HepG2 (cell line): ENCODE results near the gene MIDN. TPM values are rescaled to one million over a fixed set of nuclear protein-coding genes. Genes with fewer than 3 reads are reported as not detected.

Experiments used
- ATF7-NPFF ChIP-seq: sonication (generic); formaldehyde crosslinking; IDR thresholded peaks from 2 replicates; pipeline ENCODE4 v1.8.1; 2023; ENCODE audit warnings: mild to moderate bottlenecking, low read depth, missing genetic modification reagents, moderate library complexity
- GFI1 ChIP-seq: sonication (generic); formaldehyde crosslinking; IDR thresholded peaks from 2 replicates; pipeline ENCODE4 v1.5.0; 2020; ENCODE audit warnings: missing genetic modification reagents, mild to moderate bottlenecking, borderline replicate concordance
- HDAC1 ChIP-seq: sonication (generic); formaldehyde crosslinking; IDR thresholded peaks from 2 replicates; pipeline ENCODE4 v1.5.1; 2020; ENCODE audit warnings: mild to moderate bottlenecking, missing genetic modification reagents
- MED8 ChIP-seq: sonication (generic); formaldehyde crosslinking; IDR thresholded peaks from 2 replicates; pipeline ENCODE4 v1.8.1; 2023; ENCODE audit warnings: mild to moderate bottlenecking, missing genetic modification reagents; ENCODE audit not compliant: insufficient replicate concordance
- MXD1 ChIP-seq: sonication (generic); formaldehyde crosslinking; IDR thresholded peaks from 2 replicates; pipeline ENCODE4 v1.4.0; 2020; ENCODE audit warnings: mild to moderate bottlenecking, missing genetic modification reagents
- MXD3 ChIP-seq: IDR thresholded peaks from 2 replicates; pipeline ENCODE4 v1.6.1; 2016; ENCODE audit warnings: mild to moderate bottlenecking, missing biosample characterization, missing genetic modification reagents
- SMAD3 ChIP-seq: sonication (generic); formaldehyde crosslinking; IDR thresholded peaks from 2 replicates; pipeline ENCODE4 v1.4.0; 2020; ENCODE audit warnings: missing genetic modification reagents
- STAT6 ChIP-seq: sonication (generic); formaldehyde crosslinking; IDR thresholded peaks from 2 replicates; pipeline ENCODE4 v1.4.0; 2020; ENCODE audit warnings: missing genetic modification reagents, mild to moderate bottlenecking, borderline replicate concordance
- YY1 ChIP-seq: IDR thresholded peaks from 2 replicates; pipeline ENCODE4 v1.6.1; 2011; ENCODE audit warnings: low read length, low read depth, moderate library complexity, mild to moderate bottlenecking; ENCODE audit not compliant: insufficient read depth, insufficient replicate concordance
- ZFY ChIP-seq: sonication (generic); formaldehyde crosslinking; IDR thresholded peaks from 2 replicates; pipeline ENCODE4 v1.4.0; 2020; ENCODE audit warnings: missing genetic modification reagents
- ZNF33B ChIP-seq: sonication (generic); formaldehyde crosslinking; IDR thresholded peaks from 2 replicates; pipeline ENCODE4 v1.5.1; 2020; ENCODE audit warnings: mild to moderate bottlenecking, missing genetic modification reagents
- ZNF414 ChIP-seq: sonication (generic); formaldehyde crosslinking; IDR thresholded peaks from 2 replicates; pipeline ENCODE4 v1.5.0; 2020; ENCODE audit warnings: missing genetic modification reagents
- ZNF530 ChIP-seq: sonication (generic); formaldehyde crosslinking; IDR thresholded peaks from 2 replicates; pipeline ENCODE4 v1.5.0; 2020; ENCODE audit warnings: low read depth, mild to moderate bottlenecking, missing genetic modification reagents
- ZNF543 ChIP-seq: sonication (generic); formaldehyde crosslinking; IDR thresholded peaks from 2 replicates; pipeline ENCODE4 v1.4.0; 2020; ENCODE audit warnings: mild to moderate bottlenecking, missing genetic modification reagents
- ZNF687 ChIP-seq: sonication (generic); formaldehyde crosslinking; IDR thresholded peaks from 2 replicates; pipeline ENCODE4 v1.5.1; 2020; ENCODE audit warnings: mild to moderate bottlenecking, missing genetic modification reagents, moderate library complexity
- ZNF709 ChIP-seq: sonication (generic); formaldehyde crosslinking; IDR thresholded peaks from 2 replicates; pipeline ENCODE4 v1.5.0; 2020; ENCODE audit warnings: mild to moderate bottlenecking, missing genetic modification reagents
- ZNF772 ChIP-seq: sonication (generic); formaldehyde crosslinking; IDR thresholded peaks from 2 replicates; pipeline ENCODE4 v1.5.0; 2020; ENCODE audit warnings: mild to moderate bottlenecking, missing genetic modification reagents
- ZNF883 ChIP-seq: sonication (generic); formaldehyde crosslinking; IDR thresholded peaks from 2 replicates; pipeline ENCODE4 v1.5.1; 2020; ENCODE audit warnings: mild to moderate bottlenecking, missing genetic modification reagents; ENCODE audit errors: not compliant biosample characterization
- ZSCAN22 ChIP-seq: sonication (generic); formaldehyde crosslinking; IDR thresholded peaks from 2 replicates; pipeline ENCODE4 v1.4.0; 2020; ENCODE audit warnings: mild to moderate bottlenecking, missing genetic modification reagents
- ZSCAN25 ChIP-seq: sonication (generic); formaldehyde crosslinking; IDR thresholded peaks from 2 replicates; pipeline ENCODE4 v1.8.0; 2022; ENCODE audit warnings: mild to moderate bottlenecking, missing genetic modification reagents
- polyA plus RNA-seq, 8 experiments: library from polyadenylated mRNA; depleted of rRNA in 3 of 8; stranded (reverse) in 7 of 8; unstranded in 1 of 8; fragments of >200 nt; fragmentation: Illumina TruSeq in 4 of 8; extraction: Trizol in 4 of 8; gene quantifications; 2 replicates each; pipeline versions ENCODE4 v1.2.1 to v1.2.3, GENCODE V29; 2011 to 2016; ENCODE audit warnings: low read depth in 4 of 8, missing spikeins in 1 of 8, mixed read lengths in 1 of 8; ENCODE audit not compliant: insufficient read depth in 1 of 8
- total RNA-seq, 5 experiments: library from RNA; depleted of rRNA; stranded (reverse); fragments of >200 nt; fragmentation: Illumina TruSeq; extraction: Trizol; gene quantifications; 2 replicates each; pipeline ENCODE4 v1.2.3, GENCODE V29; 2016; ENCODE audit warnings: low read depth in 1 of 5

The MIDN gene
- total and polyA plus RNA-seq, 2 of the 13 experiments (the other 11 are each of a cell fraction or from before 2014, with no cell fraction given), result 8.4 to 18.0 TPM

- TF ChIP-seq MXD3 (CRISPR knock-in tag) (peak; percentile 50; the same call in 1 of the 2 replicates), SMAD3 (CRISPR knock-in tag) (0 out of 2 replicates have a peak, but pooled peaks have one; percentile 43), ZNF709 (0 out of 2 replicates have a peak, but pooled peaks have one; percentile 69), ZNF33B (no peak), ZSCAN25 (CRISPR knock-in tag) (no peak), ZSCAN22 (CRISPR knock-in tag) (0 out of 2 replicates have a peak, but pooled peaks have one; percentile 43), YY1 (peak; percentile 99), HDAC1 (CRISPR knock-in tag) (peak; percentile 75), ZNF414 (CRISPR knock-in tag) (peak; percentile 53; the same call in 1 of the 2 replicates), MXD1 (CRISPR knock-in tag) (peak; percentile 34; the same call in 1 of the 2 replicates), MED8 (CRISPR knock-in tag) (no peak), ZNF883 (CRISPR knock-in tag) (peak; percentile 33), ZFY (CRISPR knock-in tag) (peak; percentile 60; the same call in 1 of the 2 replicates), ZNF772 (CRISPR knock-in tag) (peak; percentile 69; the same call in 1 of the 2 replicates), ZNF543 (CRISPR knock-in tag) (0 out of 2 replicates have a peak, but pooled peaks have one; percentile 31), ZNF687 (CRISPR knock-in tag) (peak; percentile 95), STAT6 (CRISPR knock-in tag) (no peak), ATF7-NPFF (CRISPR knock-in tag) (peak; percentile 88), GFI1 (CRISPR knock-in tag) (peak; percentile 41; the same call in 1 of the 2 replicates), ZNF530 (0 out of 2 replicates have a peak, but pooled peaks have one; percentile 70)
Measured at GRCh38 chr19:1269478-1270212, 21.3 kb downstream of the MIDN start (continued).
